ENCODE data around the gene WNK2.

The WNK2 gene

GRCh38 chr9:93254806-93255493, 71.0 kb downstream of the WNK2 start:
- no peak for DNase-seq (ENCODE audit: low read depth in 2 of 2)

DNA sequence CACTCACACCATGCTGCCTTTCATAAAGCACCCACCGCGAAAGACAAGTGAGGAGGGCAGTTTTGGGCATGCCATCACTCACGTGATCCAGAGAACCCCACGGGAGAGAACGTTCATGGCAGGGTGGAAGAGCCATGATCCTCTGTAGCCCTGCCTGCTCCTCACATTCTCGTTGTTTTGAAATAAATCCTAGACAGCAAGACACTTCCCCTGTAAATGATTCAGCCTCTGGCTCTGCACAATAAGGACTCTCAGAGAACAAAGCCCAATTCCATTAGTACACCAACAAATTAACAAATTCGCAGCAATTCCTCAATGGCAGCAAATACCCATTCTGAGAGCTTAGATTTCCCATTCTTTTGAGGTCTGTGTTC, 71.5 kb downstream of the WNK2 start:
- DNase-seq (ENCODE audit: low read depth in 2 of 2), result no peak

GRCh38 chr9:93255994-93256877, 72.3 kb downstream of the WNK2 start:
- DNase-seq (ENCODE audit: low read depth in 2 of 2), result no peak

GRCh38 chr9:93256878-93257807, 73.2 kb downstream of the WNK2 start:
- DNase-seq (ENCODE audit: low read depth in 2 of 2), result no peak

DNA sequence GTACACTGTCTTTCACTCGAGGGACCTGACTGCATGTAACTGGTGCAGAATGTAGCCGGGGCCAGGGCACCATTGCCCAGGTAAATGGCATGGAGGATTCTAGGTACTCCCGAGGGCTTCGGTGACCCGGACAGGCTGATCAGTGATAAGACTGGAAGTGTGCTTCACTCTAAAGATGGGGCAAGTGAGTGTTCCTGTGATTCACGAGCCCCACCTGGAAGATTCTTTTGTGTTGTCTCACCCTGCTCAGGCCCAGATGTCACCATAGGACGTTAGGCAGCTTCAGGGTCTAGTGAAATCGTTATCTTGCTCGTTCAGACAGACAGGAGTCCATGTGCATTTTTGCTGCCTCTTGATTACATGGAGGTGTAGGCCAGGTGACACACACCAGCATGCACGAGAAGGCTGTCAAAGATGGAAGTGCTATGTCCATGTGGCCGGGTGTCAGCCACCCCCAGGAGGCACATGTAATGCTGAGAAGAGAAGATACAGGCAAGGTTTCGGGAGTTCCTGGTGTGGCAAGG, 73.9 kb downstream of the WNK2 start:
- no peak for DNase-seq (ENCODE audit: low read depth in 2 of 2)

GRCh38 chr9:93258419-93258817, 74.5 kb downstream of the WNK2 start:
- DNase-seq (ENCODE audit: low read depth in 2 of 2), result no peak

GRCh38 chr9:93258818-93259489, 75.0 kb downstream of the WNK2 start:
- no peak for DNase-seq (ENCODE audit: low read depth in 2 of 2)

GRCh38 chr9:93259490-93260262, 75.7 kb downstream of the WNK2 start:
- DNase-seq (ENCODE audit: low read depth in 2 of 2), result no peak

- DNase-seq (ENCODE audit: low read depth in 2 of 2), result no peak
These were observed 76.5 kb downstream of the WNK2 start for GRCh38 chr9:93260263-93261066.

GRCh38 chr9:93261281-93261680, 77.3 kb downstream of the WNK2 start:
- no peak for DNase-seq (ENCODE audit: low read depth in 2 of 2)

DNA sequence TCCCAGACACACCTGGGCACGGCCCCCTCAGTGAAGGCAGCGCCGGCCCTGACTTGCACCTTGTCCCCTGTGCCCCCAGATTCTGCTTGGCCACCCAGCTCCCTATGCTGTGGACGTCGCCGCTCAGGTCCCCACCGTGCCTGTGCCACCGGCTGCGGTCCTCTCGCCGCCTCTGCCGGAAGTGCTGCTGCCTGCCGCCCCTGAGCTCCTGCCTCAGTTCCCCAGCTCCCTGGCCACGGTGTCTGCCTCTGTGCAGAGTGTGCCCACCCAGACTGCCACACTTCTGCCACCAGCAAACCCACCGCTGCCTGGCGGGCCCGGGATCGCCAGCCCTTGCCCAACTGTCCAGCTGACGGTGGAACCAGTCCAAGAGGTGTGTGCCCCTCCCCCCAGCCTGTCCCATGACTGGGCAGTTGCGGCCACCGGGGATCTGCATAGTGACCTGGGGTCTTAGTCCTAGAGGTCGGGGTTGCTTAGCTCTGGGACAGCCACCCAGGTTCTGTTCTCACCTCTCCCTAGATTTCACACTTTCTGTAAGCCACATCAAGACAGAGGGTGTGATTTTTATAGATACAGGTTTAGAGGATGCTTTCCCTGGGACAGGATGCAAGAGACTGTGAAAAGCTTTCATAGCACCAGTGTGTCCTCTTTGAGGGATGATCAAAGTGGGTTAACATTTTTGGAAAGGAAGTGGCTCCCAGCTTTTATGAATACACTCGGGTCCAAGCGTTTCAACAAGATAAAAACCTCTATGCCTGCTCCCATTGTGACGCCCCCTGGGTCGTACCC, 78.0 kb downstream of the WNK2 start:
- no peak for DNase-seq (ENCODE audit: low read depth in 2 of 2)

DNA sequence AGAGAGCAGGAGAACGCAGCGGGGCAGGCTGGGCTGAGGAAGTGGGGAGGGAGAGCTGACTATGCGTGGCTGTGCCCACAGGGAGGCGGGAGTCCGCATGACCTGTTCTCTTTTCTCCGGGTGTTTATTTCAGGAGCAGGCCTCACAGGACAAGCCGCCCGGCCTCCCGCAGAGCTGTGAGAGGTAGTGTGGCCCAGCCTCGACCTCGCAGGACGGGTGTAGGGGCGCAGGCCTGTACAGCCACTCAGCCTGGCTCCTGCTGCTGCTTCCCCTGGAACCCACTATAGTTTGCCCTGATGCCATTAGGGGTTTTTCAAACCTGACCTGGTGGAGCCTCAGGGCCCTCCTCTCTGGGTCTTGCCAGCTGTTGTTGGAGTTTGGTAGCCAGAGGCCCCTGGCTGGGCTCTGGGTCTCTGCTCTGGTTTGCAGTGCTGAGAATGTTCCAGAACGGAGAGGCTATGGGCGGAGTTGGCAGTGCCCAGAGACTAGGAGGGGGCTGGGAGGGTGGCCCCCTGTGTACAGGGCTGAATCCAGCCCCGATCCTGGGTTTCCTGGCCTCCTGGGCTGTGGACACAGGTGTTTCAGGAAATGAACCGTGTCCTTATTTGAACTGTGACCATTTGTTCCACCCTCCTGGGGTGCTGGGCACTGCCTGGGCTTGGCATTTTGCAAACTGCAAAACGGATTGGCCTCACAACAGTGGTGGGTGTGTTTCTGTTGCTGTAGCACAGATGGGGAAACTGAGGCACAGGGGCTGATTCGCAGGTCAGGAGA, 78.8 kb downstream of the WNK2 start:
- DNase-seq (ENCODE audit: low read depth in 2 of 2), result no peak

- no peak for DNase-seq (ENCODE audit: low read depth in 2 of 2)
These were observed 79.6 kb downstream of the WNK2 start for GRCh38 chr9:93263334-93264229.

- DNase-seq (ENCODE audit: low read depth in 2 of 2), result no peak
These were observed 80.6 kb downstream of the WNK2 start for GRCh38 chr9:93264338-93265125.

- DNase-seq (ENCODE audit: low read depth in 2 of 2), result no peak
These were observed 81.5 kb downstream of the WNK2 start for GRCh38 chr9:93265301-93265971.

- no peak for DNase-seq (ENCODE audit: low read depth in 2 of 2)
These were observed 82.0 kb downstream of the WNK2 start for GRCh38 chr9:93265972-93266371.
